Measurements from ENCODE around the gene PIM3.

DNA sequence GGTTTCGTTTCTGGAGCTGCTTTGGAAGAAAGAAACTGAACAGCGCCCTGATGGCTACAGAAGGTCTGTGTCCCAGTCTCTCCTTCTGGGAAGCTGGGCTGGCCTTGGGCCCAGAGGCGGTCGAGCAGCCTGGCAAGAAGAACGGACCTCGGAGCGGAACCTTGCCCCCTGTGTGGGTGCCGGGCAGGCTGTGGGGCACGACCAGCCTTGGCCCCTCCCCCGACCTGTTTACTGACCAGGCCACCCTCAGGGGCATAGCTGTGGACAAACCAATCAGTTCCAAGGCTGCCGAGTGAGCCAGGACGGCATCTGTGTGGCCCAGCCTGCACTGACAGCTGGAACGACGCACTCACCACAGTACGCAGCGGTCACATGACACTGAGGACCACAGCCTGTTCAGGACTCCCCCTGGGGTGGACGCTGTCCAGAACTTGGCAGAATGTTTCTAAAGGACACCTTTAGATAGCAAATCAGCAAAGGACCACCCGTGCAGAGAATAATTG, 7.2 kb downstream of the PIM3 start:
- TF ChIP-seq, protein P1, sequence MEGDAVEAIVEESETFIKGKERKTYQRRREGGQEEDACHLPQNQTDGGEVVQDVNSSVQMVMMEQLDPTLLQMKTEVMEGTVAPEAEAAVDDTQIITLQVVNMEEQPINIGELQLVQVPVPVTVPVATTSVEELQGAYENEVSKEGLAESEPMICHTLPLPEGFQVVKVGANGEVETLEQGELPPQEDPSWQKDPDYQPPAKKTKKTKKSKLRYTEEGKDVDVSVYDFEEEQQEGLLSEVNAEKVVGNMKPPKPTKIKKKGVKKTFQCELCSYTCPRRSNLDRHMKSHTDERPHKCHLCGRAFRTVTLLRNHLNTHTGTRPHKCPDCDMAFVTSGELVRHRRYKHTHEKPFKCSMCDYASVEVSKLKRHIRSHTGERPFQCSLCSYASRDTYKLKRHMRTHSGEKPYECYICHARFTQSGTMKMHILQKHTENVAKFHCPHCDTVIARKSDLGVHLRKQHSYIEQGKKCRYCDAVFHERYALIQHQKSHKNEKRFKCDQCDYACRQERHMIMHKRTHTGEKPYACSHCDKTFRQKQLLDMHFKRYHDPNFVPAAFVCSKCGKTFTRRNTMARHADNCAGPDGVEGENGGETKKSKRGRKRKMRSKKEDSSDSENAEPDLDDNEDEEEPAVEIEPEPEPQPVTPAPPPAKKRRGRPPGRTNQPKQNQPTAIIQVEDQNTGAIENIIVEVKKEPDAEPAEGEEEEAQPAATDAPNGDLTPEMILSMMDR (IDR thresholded peaks at IDR 0.05) = no peak
- no peak for TF ChIP-seq POLR2A (IDR thresholded peaks at IDR 0.05)
